ENCODE results near the gene FHOD3.

DNA sequence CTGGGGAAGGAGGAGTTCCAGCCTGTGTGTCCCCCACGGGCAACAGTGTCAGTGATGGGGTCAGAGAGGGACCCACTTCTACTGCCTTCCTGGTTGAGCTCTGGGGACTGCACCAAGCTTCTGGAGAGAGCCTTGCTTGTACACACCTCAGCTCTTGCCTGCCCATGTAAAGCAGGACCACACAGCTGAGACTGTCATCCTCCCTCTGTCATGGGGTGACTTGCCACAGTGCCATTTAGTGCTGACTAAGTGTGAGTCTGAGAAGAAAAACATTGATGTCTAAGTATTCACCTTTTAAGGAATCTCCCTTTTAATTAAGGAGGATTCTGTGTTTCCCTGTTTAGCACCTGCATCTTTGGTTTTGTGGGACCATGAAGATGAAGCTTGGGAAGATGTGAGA lies 159.1 kb downstream of the FHOD3 start:
- TF ChIP-seq POLR2A (IDR thresholded peaks at IDR 0.05; ENCODE audit: low read length) (no peak), MYC (IDR thresholded peaks at IDR 0.05; ENCODE audit: borderline replicate concordance, low read length) (no peak), HDAC2 (IDR thresholded peaks at IDR 0.05) (no peak), RFX5 (IDR thresholded peaks at IDR 0.05) (no peak), CBX2 (IDR thresholded peaks at IDR 0.05; ENCODE audit: borderline replicate concordance, low read depth) (no peak), NR3C1 (IDR thresholded peaks at IDR 0.05) (no peak)
